Calu3 (cell line): ENCODE results near the gene ICAM3. TPM values are rescaled to one million over a fixed set of nuclear protein-coding genes. Genes with fewer than 3 reads are reported as not detected.

Experiments
- BruUV-seq: library from RNA; stranded (reverse); fragments of 400-500 nt; replicated peaks from 2 replicates; lab custom pipeline; 2021; lab: Mats Ljungman, UMichigan
- CTCF ChIA-PET: fragments of 300-600 bp; sonication (Branson Sonifier 250); formaldehyde crosslinking; loops from one replicate; lab custom pipeline; 2022; ENCODE audit warnings: antibody characterized with exemption; lab: Charles Lee
- DNase-seq: peaks from one replicate; pipeline ENCODE4 v3.0.0; 2022
- H3K27ac Mint-ChIP-seq: one replicate; pipeline ENCODE4 v1.8.0; 2022; ENCODE audit warnings: mixed read lengths; ENCODE audit not compliant: unreplicated experiment
- H3K27me3 Mint-ChIP-seq: one replicate; pipeline ENCODE4 v1.8.0; 2022; ENCODE audit warnings: mixed read lengths; ENCODE audit not compliant: unreplicated experiment
- H3K36me3 Mint-ChIP-seq: one replicate; pipeline ENCODE4 v1.8.0; 2022; ENCODE audit warnings: mild to moderate bottlenecking, moderate library complexity, mixed read lengths; ENCODE audit not compliant: insufficient read depth, unreplicated experiment
- H3K4me1 Mint-ChIP-seq: one replicate; pipeline ENCODE4 v1.8.0; 2022; ENCODE audit warnings: mild to moderate bottlenecking, low read depth, mixed read lengths; ENCODE audit not compliant: unreplicated experiment
- H3K4me3 Mint-ChIP-seq: one replicate; pipeline ENCODE4 v1.8.0; 2022; ENCODE audit warnings: mild to moderate bottlenecking, low read depth, moderate library complexity, mixed read lengths; ENCODE audit not compliant: unreplicated experiment
- H3K9me3 Mint-ChIP-seq: one replicate; pipeline ENCODE4 v1.8.0; 2022; ENCODE audit warnings: low read depth, mixed read lengths; ENCODE audit not compliant: unreplicated experiment
- intact Hi-C: fragments of 100-400 bp; cut with micrococcal nuclease; formaldehyde crosslinking; loops from one replicate; pipeline ENCODE4 v1.10.0; 2022; ENCODE audit not compliant: unreplicated experiment
- total RNA-seq: library from RNA; stranded (reverse); gene quantifications from 2 replicates; pipeline ENCODE4 v1.2.3, GENCODE V29; 2022
- TF ChIP-seq, protein P1 (sequence below): fragments of 200-600 bp; IDR thresholded peaks from one replicate; pipeline ENCODE4 v1.8.0; 2022; ENCODE audit warnings: antibody characterized with exemption; ENCODE audit not compliant: unreplicated experiment

Gene ICAM3
- total RNA-seq, 1 experiment from 2014 or later = 10.8 TPM

DNA sequence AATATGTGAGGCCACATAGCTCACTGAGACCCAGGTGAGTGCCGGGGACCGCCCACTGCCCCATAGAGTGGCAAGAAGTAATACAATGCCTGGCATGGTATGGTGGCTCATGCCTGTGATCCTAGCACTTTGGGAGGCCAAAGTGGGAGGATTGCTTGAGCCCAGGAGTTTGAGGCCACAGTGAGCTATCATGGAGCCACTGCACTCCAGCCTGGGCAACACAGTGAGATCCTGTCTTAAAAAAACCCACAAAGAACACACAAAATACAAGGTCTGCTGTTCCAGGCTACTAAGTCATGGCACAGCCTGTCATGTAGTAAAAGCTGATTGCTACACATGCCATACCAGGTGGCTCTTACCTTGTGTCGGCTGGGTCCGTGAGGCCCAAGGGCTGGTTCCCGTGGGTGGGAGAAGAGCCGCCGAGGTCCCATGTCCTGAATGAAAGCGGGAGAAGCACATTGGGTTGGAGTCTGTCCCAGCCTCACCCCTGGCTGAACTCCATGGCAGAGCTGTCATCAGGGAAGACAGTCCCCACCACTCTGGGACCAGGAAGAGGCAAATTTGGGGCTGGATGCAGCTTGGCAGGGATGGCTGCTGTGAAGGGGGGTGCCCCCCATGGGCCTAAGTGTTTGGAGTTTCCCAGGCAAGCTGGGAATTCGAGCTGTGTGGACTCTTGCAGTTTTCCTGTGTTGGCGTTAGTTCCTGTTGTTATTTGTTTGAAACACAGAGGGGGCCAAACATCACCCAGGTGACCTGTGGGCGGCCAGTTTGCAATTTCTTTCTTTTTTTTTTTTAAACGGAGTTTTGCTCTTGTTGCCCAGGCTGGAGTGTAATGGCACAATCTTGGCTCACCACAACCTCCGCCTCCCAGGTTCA, 20.4 kb downstream of the ICAM3 start:
- DNase-seq = no peak
- Mint-ChIP-seq H3K9me3 (no peaks in the 10 kb centered on the region), H3K27me3 (no peaks in the 10 kb centered on the region), H3K27ac (no peak overlapping the region), H3K4me1 (peaks cover 14% of the 10 kb centered on the region), H3K36me3 (peaks cover 39% of the 10 kb centered on the region), H3K4me3 (no peak overlapping the region)
- intact Hi-C loops = no loop called here
- BruUV-seq = no TSS peak
- CTCF ChIA-PET = no interaction called here
- TF ChIP-seq, protein P1, sequence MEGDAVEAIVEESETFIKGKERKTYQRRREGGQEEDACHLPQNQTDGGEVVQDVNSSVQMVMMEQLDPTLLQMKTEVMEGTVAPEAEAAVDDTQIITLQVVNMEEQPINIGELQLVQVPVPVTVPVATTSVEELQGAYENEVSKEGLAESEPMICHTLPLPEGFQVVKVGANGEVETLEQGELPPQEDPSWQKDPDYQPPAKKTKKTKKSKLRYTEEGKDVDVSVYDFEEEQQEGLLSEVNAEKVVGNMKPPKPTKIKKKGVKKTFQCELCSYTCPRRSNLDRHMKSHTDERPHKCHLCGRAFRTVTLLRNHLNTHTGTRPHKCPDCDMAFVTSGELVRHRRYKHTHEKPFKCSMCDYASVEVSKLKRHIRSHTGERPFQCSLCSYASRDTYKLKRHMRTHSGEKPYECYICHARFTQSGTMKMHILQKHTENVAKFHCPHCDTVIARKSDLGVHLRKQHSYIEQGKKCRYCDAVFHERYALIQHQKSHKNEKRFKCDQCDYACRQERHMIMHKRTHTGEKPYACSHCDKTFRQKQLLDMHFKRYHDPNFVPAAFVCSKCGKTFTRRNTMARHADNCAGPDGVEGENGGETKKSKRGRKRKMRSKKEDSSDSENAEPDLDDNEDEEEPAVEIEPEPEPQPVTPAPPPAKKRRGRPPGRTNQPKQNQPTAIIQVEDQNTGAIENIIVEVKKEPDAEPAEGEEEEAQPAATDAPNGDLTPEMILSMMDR = no peak

DNA sequence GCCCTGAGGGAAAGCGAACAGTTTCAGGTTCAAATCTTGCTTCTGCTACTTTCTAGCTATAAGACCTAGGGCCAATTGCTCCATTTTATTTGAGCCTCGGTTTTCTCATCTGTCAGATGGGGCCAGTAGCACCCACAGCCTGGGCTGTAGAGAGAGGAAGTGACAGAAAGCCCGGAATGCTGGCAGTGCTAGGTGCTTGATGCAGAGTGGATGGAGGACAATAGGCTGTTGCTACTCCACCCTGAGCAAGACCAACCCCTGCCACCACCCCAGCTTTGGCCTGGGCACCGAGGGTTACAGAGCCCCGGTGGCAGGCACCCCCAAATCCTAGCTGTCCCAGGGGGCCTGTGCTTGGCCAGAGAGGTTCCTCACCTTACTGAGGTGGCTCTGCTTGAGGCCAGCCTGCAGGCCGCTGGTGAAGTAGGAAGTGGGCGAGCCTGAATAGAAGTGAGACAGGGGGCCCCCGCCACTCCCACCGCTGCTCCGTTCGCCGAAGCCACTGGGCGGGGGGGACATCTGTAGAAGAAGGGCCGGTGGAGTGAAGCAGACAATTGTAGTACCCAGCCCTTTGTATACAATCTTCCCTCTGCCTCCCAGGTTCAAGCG, 21.5 kb downstream of the ICAM3 start:
- CTCF ChIA-PET = interaction anchor here (0.6 kb wide), 1 partner anchor 176 kb away, joined by 4 read pairs; no protein-coding TSS in a partner anchor
- no TSS peak for BruUV-seq
- H3K9me3 Mint-ChIP-seq = no peaks in the 10 kb centered on the region

DNA sequence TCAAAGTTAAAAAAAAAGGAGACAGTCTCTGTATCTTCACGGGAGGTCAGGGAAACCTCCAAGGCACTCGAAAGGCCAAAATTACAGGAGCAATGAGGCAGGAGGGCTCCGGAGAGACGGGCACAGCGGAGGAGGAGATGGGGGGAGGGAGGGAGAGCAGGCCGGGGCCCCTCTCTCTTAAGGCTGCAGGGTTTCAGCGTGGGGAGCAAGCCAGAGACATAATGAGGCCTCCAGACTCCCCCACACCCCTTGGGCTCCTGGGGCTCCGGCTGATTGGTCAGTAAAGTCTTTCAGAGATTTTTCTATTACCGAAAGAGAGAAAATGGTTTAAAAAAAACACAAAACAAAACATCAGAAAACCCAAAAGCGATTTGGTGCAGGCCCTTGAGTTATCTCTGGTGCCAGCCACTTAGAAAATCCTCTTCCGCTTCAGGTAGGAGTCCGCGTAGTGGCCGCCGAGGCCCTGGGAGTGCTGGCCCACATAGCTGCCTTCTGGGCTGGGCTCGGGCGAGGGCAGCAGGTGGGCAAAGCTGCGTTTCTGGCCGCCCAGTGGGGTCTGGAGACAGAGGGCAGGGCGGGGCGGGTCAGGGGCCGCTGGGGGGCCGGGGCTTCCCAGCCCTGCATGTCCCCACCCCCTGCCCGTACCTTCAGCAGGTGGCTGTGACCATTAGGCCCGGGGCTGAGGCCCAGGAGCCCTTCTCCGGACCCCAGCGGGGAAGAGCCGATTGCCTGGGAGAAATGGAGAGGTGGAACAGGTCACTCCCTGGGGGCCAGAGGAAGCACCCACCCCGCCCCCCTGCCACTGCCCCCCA, 22.2 kb downstream of the ICAM3 start:
- H3K36me3 Mint-ChIP-seq = peaks cover 34% of the 10 kb centered on the region
- no TSS peak for BruUV-seq

More for the DNA sequence above, 21.5 kb downstream of the ICAM3 start:
- Mint-ChIP-seq H3K4me3 (no peak overlapping the region), H3K27ac (no peak overlapping the region), H3K27me3 (no peaks in the 10 kb centered on the region), H3K36me3 (peaks cover 37% of the 10 kb centered on the region), H3K4me1 (peaks cover 14% of the 10 kb centered on the region)
- no peak for DNase-seq
- intact Hi-C loops = no loop called here
- TF ChIP-seq, protein P1 = no peak

More for the DNA sequence above, 22.2 kb downstream of the ICAM3 start:
- no peak overlapping the region for H3K27ac Mint-ChIP-seq
- no peak overlapping the region for H3K4me3 Mint-ChIP-seq
- H3K9me3 Mint-ChIP-seq = no peaks in the 10 kb centered on the region
- DNase-seq = no peak
- intact Hi-C loops = no loop called here
- CTCF ChIA-PET = interaction anchor here (0.6 kb wide), 1 partner anchor 177 kb away, joined by 4 read pairs; no protein-coding TSS in a partner anchor
- TF ChIP-seq, protein P1 = no peak
- no peaks in the 10 kb centered on the region for H3K27me3 Mint-ChIP-seq
- peaks cover 14% of the 10 kb centered on the region for H3K4me1 Mint-ChIP-seq
